Hepatic stellate cell (primary cell): ENCODE measurements around the gene UBN1.
A peak's percentile ranks its signal among the peaks of the same experiment; 100 is the strongest.

Experiments used
- DNase-seq: peaks from one replicate; pipeline ENCODE4 v3.0.0; 2011; ENCODE audit warnings: low spot score

The UBN1 gene, protein sequence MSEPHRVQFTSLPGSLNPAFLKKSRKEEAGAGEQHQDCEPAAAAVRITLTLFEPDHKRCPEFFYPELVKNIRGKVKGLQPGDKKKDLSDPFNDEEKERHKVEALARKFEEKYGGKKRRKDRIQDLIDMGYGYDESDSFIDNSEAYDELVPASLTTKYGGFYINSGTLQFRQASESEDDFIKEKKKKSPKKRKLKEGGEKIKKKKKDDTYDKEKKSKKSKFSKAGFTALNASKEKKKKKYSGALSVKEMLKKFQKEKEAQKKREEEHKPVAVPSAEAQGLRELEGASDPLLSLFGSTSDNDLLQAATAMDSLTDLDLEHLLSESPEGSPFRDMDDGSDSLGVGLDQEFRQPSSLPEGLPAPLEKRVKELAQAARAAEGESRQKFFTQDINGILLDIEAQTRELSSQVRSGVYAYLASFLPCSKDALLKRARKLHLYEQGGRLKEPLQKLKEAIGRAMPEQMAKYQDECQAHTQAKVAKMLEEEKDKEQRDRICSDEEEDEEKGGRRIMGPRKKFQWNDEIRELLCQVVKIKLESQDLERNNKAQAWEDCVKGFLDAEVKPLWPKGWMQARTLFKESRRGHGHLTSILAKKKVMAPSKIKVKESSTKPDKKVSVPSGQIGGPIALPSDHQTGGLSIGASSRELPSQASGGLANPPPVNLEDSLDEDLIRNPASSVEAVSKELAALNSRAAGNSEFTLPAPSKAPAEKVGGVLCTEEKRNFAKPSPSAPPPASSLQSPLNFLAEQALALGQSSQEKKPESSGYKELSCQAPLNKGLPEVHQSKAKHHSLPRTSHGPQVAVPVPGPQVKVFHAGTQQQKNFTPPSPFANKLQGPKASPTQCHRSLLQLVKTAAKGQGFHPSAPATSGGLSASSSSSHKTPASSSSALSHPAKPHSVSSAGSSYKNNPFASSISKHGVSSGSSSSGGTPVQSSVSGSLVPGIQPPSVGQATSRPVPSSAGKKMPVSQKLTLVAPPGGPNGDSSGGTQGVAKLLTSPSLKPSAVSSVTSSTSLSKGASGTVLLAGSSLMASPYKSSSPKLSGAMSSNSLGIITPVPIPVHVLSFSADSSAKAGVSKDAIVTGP (N-terminal part only)

DNA sequence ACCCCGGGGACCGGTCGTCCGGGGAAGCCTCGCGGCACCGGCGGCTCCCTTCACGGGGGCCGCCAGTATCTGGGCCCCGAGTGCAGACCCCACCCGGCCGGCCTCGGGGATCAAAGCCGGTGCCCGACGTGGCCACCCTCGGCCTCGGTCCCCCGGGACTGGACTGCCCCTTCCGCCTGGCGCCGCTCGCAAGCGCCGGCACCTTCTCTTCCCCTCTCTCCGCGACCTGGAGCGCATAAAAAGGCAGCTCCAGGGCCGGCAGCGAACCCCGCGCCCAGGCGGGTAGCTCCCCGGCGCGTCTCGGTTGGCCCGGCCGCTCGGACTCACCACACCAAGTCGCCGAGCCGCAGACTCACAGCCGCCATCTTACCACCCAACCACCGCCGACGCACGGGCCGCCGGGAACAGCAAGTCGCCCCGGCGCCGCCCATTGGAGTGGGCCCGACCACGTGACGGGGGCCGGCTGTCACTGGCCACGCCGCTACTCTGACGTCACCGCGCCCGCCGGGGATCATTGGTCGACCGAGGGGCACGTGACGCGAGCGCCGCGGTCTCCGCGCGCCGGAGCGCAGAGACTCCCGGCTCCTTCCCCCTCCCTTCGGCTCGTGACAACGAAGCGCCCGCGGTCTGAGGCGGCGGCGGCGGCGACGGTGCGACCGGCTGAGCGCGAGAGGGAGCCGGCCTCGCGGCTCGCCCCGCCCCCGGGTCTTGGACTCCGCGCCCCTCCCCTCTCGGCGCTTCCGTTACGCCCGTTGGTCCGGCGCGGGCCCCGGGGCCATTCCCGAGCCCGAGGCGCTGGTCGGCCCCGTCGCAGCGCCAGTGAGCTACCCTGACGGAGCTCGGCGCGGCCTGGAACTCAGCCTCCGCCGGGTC, at the start of gene UBN1, which contains the start of gene GLYR1:
TSS of gene UBN1 (plus strand) at position 581 of the 873 bp plus-strand sequence. CDS start 5,437 bp downstream, outside the sequence.
TSS of gene GLYR1 (minus strand) at position 388 of the 873 bp plus-strand sequence. CDS start at position 365, 23 bp downstream.
- DNase-seq = peak; percentile 97

GRCh38 chr16:4797805-4798252, 49.5 kb upstream of the UBN1 start:
- no peak for DNase-seq

DNA sequence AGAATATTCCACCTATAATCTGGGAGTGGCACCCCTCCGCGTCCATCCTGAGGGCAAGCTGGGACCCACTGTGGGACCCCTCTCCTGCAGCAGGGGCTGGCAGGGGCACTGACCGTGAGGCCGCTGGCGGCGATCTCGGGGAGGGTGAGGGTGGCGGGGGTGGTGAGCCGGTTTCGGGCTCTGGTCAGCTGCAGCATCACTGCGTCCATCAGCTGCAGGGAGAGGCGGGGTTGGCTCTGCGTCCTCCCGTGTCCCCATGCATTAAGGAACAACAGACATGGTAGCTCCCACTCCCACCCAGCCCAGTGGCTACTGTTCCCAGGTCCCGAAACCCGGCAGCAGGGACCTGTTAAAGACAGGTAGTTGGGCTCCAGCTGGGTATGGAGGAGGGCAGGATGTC, 48.8 kb upstream of the UBN1 start:
- no peak for DNase-seq

- no peak for DNase-seq
These were observed 48.0 kb upstream of the UBN1 start for GRCh38 chr16:4799171-4799855.

GRCh38 chr16:4800290-4801041, 46.8 kb upstream of the UBN1 start:
- no peak for DNase-seq

DNA sequence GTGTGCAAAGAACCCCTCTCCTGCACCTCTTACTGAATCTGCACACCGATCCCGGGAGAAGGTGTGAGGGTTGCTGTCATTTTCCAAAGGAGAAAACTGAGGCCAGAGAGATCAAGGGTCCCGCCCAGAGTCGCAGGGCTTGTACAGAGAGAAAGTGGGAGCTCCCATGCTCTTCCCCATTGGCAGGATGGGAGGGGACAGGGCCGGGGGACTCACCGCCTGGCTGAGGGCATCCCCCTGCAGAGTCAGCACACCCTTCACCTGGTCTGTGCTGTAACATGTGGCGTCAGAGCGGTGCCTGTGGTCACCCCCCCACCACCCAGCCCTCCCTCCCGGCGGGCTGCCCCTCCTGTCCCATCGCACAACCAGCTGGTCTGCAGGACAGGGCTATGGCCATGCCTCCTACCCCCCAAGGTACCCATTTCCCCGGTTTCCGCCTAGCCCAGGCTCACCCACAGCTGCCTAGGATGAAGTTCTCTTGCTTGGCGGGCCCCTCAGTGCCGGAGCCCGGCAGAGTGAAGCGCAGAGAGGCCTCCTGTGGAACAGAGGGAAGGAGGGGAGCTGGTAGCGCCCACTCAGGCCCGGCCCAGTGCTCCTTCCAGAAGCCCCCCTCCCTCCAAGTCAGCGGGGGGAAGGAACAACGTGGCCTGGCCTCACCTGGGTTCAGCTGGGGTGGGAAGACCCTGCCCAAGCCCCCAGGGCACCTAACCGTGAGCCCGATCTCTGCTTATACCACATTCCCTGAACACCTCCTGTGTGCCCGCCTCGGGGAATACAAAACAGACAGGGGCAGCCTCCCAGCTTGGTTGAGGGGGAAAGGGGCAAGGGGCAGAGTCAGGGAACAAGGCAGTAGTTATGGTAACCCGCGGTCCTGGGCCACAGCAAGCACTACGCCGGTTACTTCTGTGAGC, 46.0 kb upstream of the UBN1 start:
- DNase-seq = no peak

- peak; percentile 52 for DNase-seq
These were observed 45.2 kb upstream of the UBN1 start, which contains the start of gene ROGDI for GRCh38 chr16:4801962-4802658. Gene ROGDI (minus strand): TSS chr16:4802633. CDS start chr16:4802571, 62 bp downstream.

DNA sequence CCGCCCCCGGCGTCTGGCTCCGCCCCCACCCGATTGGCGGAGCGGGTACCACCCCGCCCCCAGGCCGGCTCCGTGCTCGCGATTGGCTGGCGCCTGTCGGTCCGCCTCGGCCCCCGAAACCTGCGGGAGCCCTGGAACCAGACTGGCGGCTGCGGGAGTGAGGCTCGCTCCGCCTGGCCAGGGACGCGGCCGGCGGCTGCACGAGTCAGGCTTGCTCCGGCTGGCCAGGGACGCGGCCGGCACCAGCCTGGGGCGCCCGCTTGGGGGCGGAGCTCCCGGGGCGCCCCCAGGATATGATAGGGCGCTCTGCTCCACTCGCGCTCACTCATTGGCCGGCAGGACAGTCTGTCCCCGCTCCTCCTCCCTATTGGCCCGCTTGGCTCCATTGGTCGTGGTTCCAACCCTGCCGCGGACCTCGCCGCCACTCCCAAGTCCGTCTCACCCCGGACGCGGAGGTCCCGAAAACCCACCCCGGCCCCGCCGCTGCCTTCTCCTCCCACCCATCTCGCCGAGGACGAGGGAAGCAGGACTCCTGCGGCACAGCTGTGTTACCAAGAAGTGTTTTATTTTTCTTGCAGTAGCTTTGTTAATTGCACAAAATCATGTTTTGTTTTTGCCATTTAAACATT, 44.5 kb upstream of the UBN1 start:
- DNase-seq = peak; percentile 99

DNA sequence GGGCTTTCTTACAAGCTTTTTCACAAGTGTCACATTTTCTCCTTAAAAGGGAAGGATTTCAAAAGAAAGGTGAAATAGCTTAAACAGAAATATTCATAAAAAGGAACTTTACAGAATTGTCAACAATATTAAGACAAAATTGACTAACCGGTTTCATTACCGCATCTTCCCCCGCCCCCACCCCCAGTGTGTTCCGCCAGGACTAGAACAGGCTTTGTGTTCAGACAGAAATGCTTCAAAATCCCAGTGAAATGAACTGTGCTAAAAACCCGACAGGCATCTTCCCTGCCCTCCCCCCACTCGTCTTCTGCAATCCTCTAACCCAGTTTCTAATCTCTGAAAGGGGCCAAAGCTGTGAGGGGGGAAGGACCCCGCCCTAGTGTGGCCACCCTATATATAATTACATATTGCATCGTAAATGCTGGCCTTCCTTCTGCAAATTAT, 43.9 kb upstream of the UBN1 start:
- no peak for DNase-seq

- DNase-seq = no peak
These were observed 43.2 kb upstream of the UBN1 start for GRCh38 chr16:4803898-4804762.

- DNase-seq = no peak
These were observed 42.0 kb upstream of the UBN1 start for GRCh38 chr16:4805231-4805630.

DNA sequence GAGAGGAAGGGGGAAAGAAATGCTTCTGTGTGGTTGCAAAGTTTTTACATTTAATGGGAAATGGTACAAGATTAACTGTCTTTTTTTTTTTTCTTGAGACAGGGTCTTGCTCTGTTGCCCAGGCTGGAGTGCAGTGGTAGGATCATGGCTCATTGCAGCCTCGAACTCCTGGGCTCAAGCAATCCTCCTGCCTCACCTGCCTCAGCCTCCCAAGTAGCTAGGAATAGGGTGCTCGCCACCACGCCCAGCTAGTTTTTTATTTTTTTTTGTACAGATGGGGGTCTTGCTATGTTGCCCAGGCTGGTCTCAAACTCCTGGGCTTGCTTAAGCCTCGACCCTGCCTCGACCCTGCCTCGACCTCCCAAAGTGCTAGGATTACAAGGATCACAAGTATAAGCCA, 41.0 kb upstream of the UBN1 start:
- DNase-seq = no peak

GRCh38 chr16:4811242-4811641, 36.0 kb upstream of the UBN1 start:
- DNase-seq = no peak

GRCh38 chr16:4811773-4812172, 35.5 kb upstream of the UBN1 start:
- DNase-seq = no peak

DNA sequence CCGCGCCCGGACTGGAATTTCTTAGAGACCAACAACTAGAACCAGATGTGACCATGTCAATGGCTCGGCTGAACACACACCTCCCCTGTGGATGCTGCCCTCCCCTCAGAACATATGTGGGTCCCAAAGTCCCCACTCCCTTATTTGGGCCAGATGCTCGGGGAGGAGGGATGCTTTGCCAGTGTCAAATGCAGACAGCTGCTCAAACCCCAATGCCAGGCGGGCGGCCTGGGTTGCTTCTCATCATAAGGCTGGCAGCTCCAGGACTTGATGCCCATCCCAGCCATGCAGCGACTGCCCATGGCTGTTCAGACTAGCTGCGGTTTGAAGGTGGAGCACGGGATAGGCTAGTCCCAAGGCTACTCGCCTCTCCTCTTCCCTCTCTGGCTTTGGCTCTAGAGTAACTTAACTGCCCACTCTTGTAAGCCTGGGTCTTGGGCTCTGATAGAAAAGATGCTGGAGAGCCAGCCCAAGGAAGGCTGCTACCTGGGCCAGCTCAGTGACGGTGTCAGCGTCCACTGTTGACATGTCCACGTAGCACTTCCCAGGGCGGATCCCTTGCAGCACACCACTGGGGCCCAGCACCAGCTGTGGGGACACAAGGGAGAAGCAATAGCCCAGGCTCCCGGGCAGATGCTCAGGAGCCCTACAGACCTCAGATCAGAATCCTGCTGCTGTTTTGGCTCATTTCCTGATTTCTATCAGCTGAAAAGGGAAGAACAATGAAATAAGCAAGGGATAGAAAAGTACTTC, 33.9 kb upstream of the UBN1 start:
- DNase-seq = no peak

DNA sequence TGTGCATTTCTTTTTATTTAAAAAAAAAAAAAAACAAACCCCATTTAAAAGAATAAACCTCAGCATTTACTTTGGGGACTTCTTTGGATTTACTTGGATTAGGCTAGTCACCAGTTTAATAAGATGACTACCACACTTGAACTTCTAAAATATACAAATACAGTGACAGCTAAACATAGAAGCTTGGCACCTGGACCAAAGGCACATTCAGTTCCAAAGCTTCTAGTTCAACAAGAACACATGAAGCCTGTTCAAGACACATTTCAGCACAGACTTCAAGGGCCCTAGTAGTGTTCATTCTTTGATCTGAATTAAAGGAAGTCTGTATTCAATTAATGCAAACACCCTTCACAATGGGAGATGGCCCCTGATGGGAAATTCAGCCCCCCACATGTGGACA, 33.2 kb upstream of the UBN1 start:
- DNase-seq = no peak
